ENCODE results near the gene NEDD4.
"Not testable (repeated sequence)": the region's sequence is repeated elsewhere in the genome, so short reads cannot be mapped to it uniquely, and the experiment has no call there.

The NEDD4 gene

DNA sequence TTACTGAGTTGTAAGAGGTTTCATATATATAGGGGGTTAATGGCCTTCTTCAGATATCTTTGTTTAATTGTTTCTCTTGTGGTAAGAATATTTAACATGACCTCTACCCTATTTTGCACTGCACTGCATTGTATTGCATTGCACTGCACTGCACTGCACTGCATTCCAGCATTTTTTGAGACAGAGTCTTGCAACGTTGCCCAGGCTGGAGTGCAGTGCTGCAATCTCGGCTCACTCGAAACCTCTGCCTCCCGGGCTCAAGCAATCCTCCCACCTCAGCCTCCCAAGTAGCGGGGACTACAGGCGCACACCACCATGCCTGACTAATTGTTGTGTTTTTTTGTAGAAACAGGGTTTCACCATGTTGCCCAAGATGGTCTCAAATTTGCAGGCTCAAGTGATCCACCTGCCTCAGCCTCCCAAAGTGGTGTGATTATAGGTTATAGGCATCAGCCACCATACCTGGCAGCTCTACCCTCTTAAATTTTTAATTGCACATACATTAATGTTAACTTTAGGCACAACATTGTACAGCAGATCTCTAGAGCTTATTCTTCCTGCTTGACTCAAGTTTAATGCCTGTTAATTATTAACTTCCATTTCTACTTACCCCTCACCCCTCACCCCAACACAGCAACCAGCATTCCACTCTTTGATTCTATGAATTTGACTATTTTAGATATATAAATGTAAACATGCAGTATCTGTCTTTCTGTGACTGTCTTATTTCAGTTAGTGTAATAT lies 38.4 kb downstream of the NEDD4 start:
- H3K79me2 ChIP-seq (ENCODE audit: insufficient read depth, low read length): no peaks in the 10 kb centered on the region
- no peak overlapping the region for H3K27ac ChIP-seq (ENCODE audit: low read depth, low read length, poor library complexity, severe bottlenecking)
- no peak overlapping the region for H3K4me2 ChIP-seq (ENCODE audit: low read length)
- H3K27me3 ChIP-seq (ENCODE audit: insufficient read depth, low read length): no peaks in the 10 kb centered on the region
- no peaks in the 10 kb centered on the region for H4K20me1 ChIP-seq (ENCODE audit: insufficient read depth, low read length)
- no peak overlapping the region for H2AFZ ChIP-seq (ENCODE audit: low read length)
- H3K36me3 ChIP-seq (ENCODE audit: insufficient read depth, low read length): no peaks in the 10 kb centered on the region
- H3K4me1 ChIP-seq (ENCODE audit: insufficient read depth, low read length, severe bottlenecking): no peaks in the 10 kb centered on the region
- no peaks in the 10 kb centered on the region for H3K9me3 ChIP-seq (ENCODE audit: low read length)
- TF ChIP-seq, protein P1, sequence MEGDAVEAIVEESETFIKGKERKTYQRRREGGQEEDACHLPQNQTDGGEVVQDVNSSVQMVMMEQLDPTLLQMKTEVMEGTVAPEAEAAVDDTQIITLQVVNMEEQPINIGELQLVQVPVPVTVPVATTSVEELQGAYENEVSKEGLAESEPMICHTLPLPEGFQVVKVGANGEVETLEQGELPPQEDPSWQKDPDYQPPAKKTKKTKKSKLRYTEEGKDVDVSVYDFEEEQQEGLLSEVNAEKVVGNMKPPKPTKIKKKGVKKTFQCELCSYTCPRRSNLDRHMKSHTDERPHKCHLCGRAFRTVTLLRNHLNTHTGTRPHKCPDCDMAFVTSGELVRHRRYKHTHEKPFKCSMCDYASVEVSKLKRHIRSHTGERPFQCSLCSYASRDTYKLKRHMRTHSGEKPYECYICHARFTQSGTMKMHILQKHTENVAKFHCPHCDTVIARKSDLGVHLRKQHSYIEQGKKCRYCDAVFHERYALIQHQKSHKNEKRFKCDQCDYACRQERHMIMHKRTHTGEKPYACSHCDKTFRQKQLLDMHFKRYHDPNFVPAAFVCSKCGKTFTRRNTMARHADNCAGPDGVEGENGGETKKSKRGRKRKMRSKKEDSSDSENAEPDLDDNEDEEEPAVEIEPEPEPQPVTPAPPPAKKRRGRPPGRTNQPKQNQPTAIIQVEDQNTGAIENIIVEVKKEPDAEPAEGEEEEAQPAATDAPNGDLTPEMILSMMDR (IDR thresholded peaks at IDR 0.05; ENCODE audit: low read length): no peak
- no peak for TF ChIP-seq EZH2 (IDR thresholded peaks at IDR 0.05; ENCODE audit: borderline replicate concordance, low read length)
- H3K4me3 ChIP-seq (ENCODE audit: low read depth, low read length, poor library complexity, severe bottlenecking): no peak overlapping the region
- H3F3A ChIP-seq (ENCODE audit: insufficient read depth, low read length): no peaks in the 10 kb centered on the region
- no peaks in the 10 kb centered on the region for H3K9me2 ChIP-seq (ENCODE audit: low read depth, low read length)
- no peak overlapping the region for H3K9ac ChIP-seq (ENCODE audit: low read length)

DNA sequence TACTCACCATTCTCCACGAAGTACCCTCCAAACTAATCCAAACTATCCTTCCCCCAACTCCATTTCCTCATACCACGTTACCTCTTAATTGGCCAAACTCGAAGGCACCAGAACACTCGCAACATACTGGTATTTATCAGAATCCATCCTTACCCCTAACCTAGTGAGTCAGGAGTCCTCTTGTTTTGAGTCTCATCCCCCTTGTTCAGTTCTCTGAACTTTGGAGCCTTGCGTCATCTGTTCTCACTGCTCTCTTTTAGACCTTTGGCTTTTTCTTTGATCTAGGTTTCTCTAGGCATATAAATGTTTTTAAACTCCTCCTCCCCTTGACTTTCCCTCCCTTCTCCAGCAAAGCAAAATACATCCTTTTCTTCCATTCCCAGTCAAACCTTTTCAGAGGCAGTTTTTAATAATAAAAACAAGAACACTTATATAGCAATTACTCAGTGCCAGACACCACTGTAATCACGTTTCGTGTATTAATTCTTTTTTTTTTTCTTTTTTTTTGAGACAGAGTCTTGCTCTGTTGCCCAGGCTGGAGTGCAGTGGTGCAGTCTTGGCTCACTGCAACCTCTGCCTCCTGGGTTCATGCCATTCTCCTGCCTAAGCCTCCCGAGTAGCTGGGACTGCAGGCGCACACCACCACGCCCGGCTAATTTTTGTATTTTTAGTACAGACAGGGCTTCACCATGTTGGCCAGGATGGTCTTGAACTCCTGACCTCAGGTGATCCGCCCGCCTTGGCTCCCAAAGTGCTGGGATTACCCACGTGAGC lies 40.7 kb downstream of the NEDD4 start:
- H3K27me3 ChIP-seq (ENCODE audit: insufficient read depth, low read length); H3K4me2 ChIP-seq (ENCODE audit: low read length); H3K27ac ChIP-seq (ENCODE audit: low read depth, low read length, poor library complexity, severe bottlenecking); H2AFZ ChIP-seq (ENCODE audit: low read length); H3K36me3 ChIP-seq (ENCODE audit: insufficient read depth, low read length); H3K9me2 ChIP-seq (ENCODE audit: low read depth, low read length); H3K4me1 ChIP-seq (ENCODE audit: insufficient read depth, low read length, severe bottlenecking); H3K9me3 ChIP-seq (ENCODE audit: low read length); H3K4me3 ChIP-seq (ENCODE audit: low read depth, low read length, poor library complexity, severe bottlenecking); H4K20me1 ChIP-seq (ENCODE audit: insufficient read depth, low read length); H3K79me2 ChIP-seq (ENCODE audit: insufficient read depth, low read length); H3K9ac ChIP-seq (ENCODE audit: low read length); H3F3A ChIP-seq (ENCODE audit: insufficient read depth, low read length): not testable (repeated sequence)

GRCh38 chr15:55944606-55945005 lies 48.8 kb downstream of the NEDD4 start:
- H3K4me2 ChIP-seq (ENCODE audit: low read length); H3F3A ChIP-seq (ENCODE audit: insufficient read depth, low read length); H2AFZ ChIP-seq (ENCODE audit: low read length); H3K27ac ChIP-seq (ENCODE audit: low read depth, low read length, poor library complexity, severe bottlenecking); H3K79me2 ChIP-seq (ENCODE audit: insufficient read depth, low read length); H3K9me2 ChIP-seq (ENCODE audit: low read depth, low read length); H3K36me3 ChIP-seq (ENCODE audit: insufficient read depth, low read length); H3K4me1 ChIP-seq (ENCODE audit: insufficient read depth, low read length, severe bottlenecking); H3K9me3 ChIP-seq (ENCODE audit: low read length); H4K20me1 ChIP-seq (ENCODE audit: insufficient read depth, low read length); H3K4me3 ChIP-seq (ENCODE audit: low read depth, low read length, poor library complexity, severe bottlenecking); H3K9ac ChIP-seq (ENCODE audit: low read length); H3K27me3 ChIP-seq (ENCODE audit: insufficient read depth, low read length): not testable (repeated sequence)

- H3K79me2 ChIP-seq (ENCODE audit: insufficient read depth, low read length): no peaks in the 10 kb centered on the region
These were observed 51.1 kb downstream of the NEDD4 start for GRCh38 chr15:55942332-55942731.

More at GRCh38 chr15:55942332-55942731, 51.1 kb downstream of the NEDD4 start:
- no peaks in the 10 kb centered on the region for H3K4me1 ChIP-seq (ENCODE audit: insufficient read depth, low read length, severe bottlenecking)
- no peak for TF ChIP-seq EZH2 (IDR thresholded peaks at IDR 0.05; ENCODE audit: borderline replicate concordance, low read length)
- TF ChIP-seq, protein P1 (IDR thresholded peaks at IDR 0.05; ENCODE audit: low read length): no peak
- no peak overlapping the region for H3K27ac ChIP-seq (ENCODE audit: low read depth, low read length, poor library complexity, severe bottlenecking)
- no peaks in the 10 kb centered on the region for H3K27me3 ChIP-seq (ENCODE audit: insufficient read depth, low read length)
- no peak overlapping the region for H3K4me2 ChIP-seq (ENCODE audit: low read length)
- H3K9me3 ChIP-seq (ENCODE audit: low read length): no peaks in the 10 kb centered on the region; the same call in 1 of the 2 replicates
- H3K36me3 ChIP-seq (ENCODE audit: insufficient read depth, low read length): no peaks in the 10 kb centered on the region
- H3K9ac ChIP-seq (ENCODE audit: low read length): no peak overlapping the region
- no peaks in the 10 kb centered on the region for H3K9me2 ChIP-seq (ENCODE audit: low read depth, low read length)
- no peaks in the 10 kb centered on the region for H4K20me1 ChIP-seq (ENCODE audit: insufficient read depth, low read length)
- H3F3A ChIP-seq (ENCODE audit: insufficient read depth, low read length): no peaks in the 10 kb centered on the region
- no peak overlapping the region for H2AFZ ChIP-seq (ENCODE audit: low read length)
- no peak overlapping the region for H3K4me3 ChIP-seq (ENCODE audit: low read depth, low read length, poor library complexity, severe bottlenecking)

Measured in OCI-LY1 (cell line).